VCaP (cell line): Measurements from ENCODE around the gene CD300LG.

Source experiments
- H3K27ac ChIP-seq: fragments of 450-650 bp; 2 replicates; pipeline ENCODE4 v1.5.1; 2017
- CTCF ChIP-seq: fragments of 450-650 bp; conservative IDR thresholded peaks from 2 replicates; pipeline ENCODE4 v1.5.1; 2017; ENCODE audit warnings: mild to moderate bottlenecking, moderate library complexity

The CD300LG gene

DNA sequence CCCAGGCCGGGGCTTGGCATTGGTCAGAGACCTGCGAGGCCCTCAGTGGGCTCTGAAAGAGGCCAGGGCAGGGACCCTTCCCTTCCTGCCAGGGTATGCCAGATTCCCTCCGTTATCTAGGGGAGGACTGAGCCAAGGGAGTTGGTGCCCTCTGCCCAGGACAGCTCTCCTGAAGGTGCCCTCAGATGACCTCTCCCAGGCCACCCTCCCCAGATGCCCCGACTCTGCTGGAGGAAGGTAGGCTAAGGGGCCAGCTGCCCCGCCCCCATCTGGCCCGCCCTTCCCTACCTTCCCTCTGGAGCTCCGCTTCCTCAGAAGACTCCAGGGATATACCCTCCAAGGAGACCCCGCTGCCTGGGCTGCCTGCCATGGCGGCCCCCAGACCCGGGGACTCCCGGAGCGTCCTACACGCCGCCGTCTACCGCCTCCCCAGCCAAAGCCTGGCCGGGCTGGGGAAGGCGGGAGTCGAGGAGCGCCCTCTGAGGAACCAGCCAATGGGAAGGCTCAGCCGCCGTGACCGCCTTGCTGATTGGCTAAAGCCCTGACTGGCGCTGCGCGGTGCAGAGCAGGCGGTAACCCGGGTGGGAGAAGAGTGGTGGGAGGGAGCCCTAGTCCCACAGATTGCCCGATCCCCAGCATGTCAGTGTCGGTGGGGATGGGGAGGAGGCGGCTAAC lies 53.3 kb downstream of the CD300LG start:
- peak overlapping the region; percentile 62; the same call in 1 of the 2 replicates for H3K27ac ChIP-seq
- no peak for TF ChIP-seq CTCF

DNA sequence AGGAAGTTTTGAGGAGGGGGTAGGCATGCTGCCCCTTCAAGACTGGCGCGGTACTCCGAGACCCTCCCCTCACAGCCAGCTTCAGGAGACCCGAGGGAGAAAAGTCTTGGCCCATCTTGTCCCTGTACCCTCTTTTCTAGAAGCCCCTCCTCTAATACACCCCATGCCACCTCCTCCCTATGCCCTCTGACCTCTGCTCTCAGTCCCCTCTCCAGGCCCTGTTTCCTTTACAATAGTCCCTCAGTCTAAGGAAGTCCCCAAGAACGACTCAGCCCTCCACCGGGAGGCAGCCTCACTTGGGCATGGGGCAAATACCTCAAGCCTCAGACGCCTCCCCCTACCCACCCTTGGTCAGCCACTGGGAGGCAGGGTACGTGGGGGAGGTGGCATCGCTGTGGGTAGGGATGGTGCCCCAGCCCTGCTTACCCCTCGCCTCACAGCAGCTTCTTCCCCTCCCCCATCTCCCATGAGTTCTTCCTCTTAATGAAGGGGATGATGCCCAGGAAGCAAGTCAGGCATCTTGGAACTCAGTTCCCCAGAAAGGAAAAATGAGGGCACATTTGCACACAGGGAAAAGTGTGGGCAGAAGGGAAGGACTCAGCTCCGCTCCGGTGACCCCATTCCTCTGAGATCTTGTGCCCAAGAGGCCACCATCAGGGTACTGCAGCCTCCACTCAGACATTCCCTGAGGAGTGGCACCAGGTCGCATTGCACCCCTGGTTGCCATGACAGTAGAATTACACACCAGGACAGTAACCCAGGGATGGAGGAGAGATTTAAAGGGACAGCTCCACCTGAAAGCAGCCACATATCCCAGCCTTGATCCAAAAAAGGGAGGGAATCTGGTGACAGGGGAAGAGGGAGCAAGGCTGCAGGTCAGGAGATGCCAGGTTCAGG lies 54.1 kb downstream of the CD300LG start:
- peak overlapping the region; percentile 62; the same call in 1 of the 2 replicates for H3K27ac ChIP-seq

GRCh38 chr17:43901861-43902589 lies 55.0 kb downstream of the CD300LG start:
- no peak for TF ChIP-seq CTCF
- H3K27ac ChIP-seq, result no peak overlapping the region

More for the DNA sequence above, 54.1 kb downstream of the CD300LG start:
- TF ChIP-seq CTCF, result no peak

DNA sequence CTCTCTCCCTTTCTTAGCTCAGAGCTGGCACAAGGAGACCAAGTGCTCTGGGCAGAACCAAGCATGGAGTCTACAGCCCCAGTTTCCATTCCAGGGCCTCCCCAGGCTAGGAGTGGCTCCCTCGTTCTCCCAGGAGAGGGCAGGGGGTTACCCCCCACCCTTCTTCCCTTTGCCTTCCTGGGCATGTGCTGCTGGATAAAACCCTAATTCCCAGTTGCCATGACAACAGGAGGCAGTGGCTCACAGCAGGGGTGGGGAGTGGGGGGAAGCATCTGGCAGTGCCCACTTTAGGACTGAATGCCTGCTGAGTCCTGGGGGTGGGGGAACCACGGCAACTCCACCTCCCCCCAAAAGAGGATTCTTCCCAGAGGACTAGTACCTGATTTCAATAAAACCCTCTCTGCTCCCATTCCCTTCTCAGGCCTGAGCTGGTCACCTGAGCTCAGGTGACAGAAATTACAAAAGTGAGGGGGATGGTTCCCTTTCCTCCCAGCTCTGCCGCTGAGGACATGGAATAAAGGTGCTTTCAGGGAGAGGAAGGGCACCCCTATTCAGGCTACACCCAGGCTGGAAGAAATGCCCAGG lies 58.5 kb downstream of the CD300LG start:
- H3K27ac ChIP-seq, result no peak overlapping the region; the same call in 1 of the 2 replicates
- no peak for TF ChIP-seq CTCF

DNA sequence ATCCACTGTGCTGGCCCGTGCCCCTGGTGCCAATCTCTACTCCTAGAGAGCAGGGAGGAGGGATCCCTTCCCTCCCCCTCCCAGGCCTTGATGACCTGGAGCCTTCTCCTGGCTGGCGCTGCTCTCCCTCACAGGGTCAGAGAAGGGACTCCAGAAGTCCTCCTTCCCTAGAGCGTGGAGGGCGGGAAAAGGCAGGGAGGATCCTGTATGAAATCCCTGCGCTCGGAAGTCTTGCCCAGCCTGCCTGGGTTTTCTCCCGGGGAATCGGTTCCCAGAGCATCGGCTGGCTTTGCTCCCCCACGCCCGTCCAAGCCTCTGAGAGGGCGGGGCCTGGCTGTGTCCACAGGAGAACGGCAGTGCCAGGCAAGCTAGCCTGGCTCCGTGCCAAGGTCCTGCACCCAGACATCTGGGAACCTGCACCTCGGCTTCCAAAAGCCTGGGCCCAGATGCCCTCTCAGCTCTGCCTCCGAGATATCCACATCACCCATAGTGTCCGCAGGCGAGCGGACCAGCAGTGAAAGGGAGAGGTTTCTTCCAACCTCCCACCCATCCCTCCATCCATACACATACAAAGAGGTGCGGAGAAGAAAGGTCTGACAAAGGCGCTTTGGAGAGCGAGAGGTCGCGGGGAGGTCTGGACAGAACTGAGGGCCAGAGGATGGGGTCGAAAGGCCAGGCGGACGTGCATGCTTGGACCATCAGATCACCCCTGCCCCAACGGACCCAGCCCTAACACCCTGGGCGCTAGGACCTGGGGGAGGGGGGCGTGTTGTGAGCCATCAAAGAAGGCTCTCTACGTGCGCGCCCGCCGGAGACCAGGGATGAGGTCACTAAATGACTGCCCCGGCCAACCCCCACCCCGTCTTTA lies 59.2 kb downstream of the CD300LG start:
- TF ChIP-seq CTCF, result no peak
- H3K27ac ChIP-seq, result peak overlapping the region; percentile 40; the same call in 1 of the 2 replicates

GRCh38 chr17:43906951-43907424 lies 60.0 kb downstream of the CD300LG start:
- H3K27ac ChIP-seq, result peak overlapping the region; percentile 40; the same call in 1 of the 2 replicates
- TF ChIP-seq CTCF, result no peak
